Pancreas (tissue), 10 donors: ENCODE measurements around the gene MMP26. TPM values are rescaled to one million over a fixed set of nuclear protein-coding genes. Genes with fewer than 3 reads are reported as not detected.
"Not testable (repeated sequence)": the region's sequence is repeated elsewhere in the genome, so short reads cannot be mapped to it uniquely, and the experiment has no call there.

ENCODE experiments used
- ATAC-seq, 4 donors: fragments of 200-7000 bp; cut with Tn5 transposase; one replicate each; pipeline versions ENCODE4 v1.8.0 to v1.9.1; 2020; ENCODE audit warnings: mild to moderate bottlenecking in 4 of 4, moderate library complexity in 4 of 4
- DNase-seq, 6 donors: peaks; one replicate each; pipeline ENCODE4 v3.0.0-alpha.2; 2020
- FAIRE-seq: peaks from 2 replicates; lab custom pipeline; 2012; peaks lifted over from hg19 to GRCh38; lab: Jason Lieb, UNC
- H3K27ac ChIP-seq, 4 donors: fragments of 200-600 bp; sonication (generic); 1 replicate in 3 of 4; 2 replicates in 1 of 4; pipeline versions ENCODE4 v1.5.0 to v1.8.0; 2020
- H3K27me3 ChIP-seq, 4 donors: fragments of 200-600 bp; one replicate each; pipeline ENCODE4 v1.8.0; 2021
- H3K36me3 ChIP-seq, 3 donors: fragments of 200-600 bp; sonication (generic) in 1 of 3; one replicate each; pipeline versions ENCODE4 v1.5.0 to v1.8.0; 2020 to 2021
- H3K4me1 ChIP-seq, 3 donors: fragments of 200-600 bp; one replicate each; pipeline ENCODE4 v1.8.0; 2021
- H3K4me3 ChIP-seq, 4 donors: fragments of 200-600 bp; sonication (generic) in 2 of 4; one replicate each; pipeline versions ENCODE4 v1.5.0 to v1.8.0; 2020 to 2021
- H3K9me3 ChIP-seq, 4 donors: fragments of 200-600 bp; one replicate each; pipeline ENCODE4 v1.8.0; 2021
- whole genome bisulfite sequencing, 2 donors: extraction: QIAGEN DNeasy Blood & Tissue Kit; methylation state at CpG; one replicate each; pipeline ENCODE4 v1.1.7; 2013; 5-methylcytosine and 5-hydroxymethylcytosine counted together
- intact Hi-C, 3 donors: fragments of 100-400 bp; cut with DNase I; formaldehyde crosslinking; loops; one replicate each; pipeline versions ENCODE4 v1.11.1 to v1.14.2; 2022
- polyA plus RNA-seq, 2 donors: library from polyadenylated mRNA; stranded (reverse); fragments of 200-250 nt; gene quantifications; one replicate each; pipeline ENCODE4 v1.2.3, GENCODE V29; 2013
- total RNA-seq, 6 donors: library from RNA; stranded (reverse); fragmentation: NEBNext Ultra II Directional in 4 of 6; extraction: Animal tissue kit (Norgen Biotek cat#: 25700) in 4 of 6; gene quantifications; one replicate each; pipeline versions ENCODE4 v1.2.1 to v1.2.4, GENCODE V29; 2021 to 2023
- TF ChIP-seq, protein P1 (sequence below), 4 donors: fragments of 200-600 bp; sonication (generic) in 3 of 4; IDR thresholded peaks; one replicate each; pipeline versions ENCODE4 v1.5.0 to v1.8.0; 2021; ENCODE audit warnings: antibody characterized with exemption in 4 of 4
- donor health status: healthy with polysubstance abuse.
- donor health status: DM: no; HTN: no; CAD: no; lungs with moderate emphysema.
- donor health status: DM: no; HTN: no; CAD: no.
- donor health status: control.
- donor health status: control.
- donor health status: Bipolar disorder and iron deficiency.
- donor health status: DM: yes; HTN: yes; CAD: no.
- donor health status: DM: no; HTN: no; CAD: no.
- donor health status: DM: no; HTN: no; CAD: no.
- donor health status: DM: yes; HTN: yes; CAD: no.

Gene MMP26
- total and polyA plus RNA-seq, 8 donors, result 0.16 TPM; not detected in 7

DNA sequence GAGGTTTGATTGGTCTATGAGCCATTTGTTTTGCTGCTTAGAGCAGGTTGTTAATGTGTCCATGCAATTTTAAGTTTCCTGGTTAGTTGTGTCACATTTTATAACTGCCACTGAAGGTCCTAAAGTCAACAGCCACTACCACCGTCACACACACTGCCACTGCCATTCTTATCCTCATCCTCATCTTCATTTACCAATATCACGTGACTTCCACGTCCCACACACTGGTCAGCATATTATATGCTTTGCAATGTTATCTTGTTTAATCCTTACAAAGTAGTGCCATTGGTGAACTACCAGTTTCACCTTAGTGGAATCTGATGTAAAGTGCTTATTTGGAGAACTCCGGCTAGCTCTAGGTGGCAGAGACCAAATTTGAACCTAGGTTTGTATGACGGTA lies 9.7 kb downstream of the MMP26 start:
- Histone ChIP-seq H3K27ac (no peak overlapping the region), H3K27me3 (no peaks in the 10 kb centered on the region), H3K4me3 (no peak overlapping the region), H3K4me1 (no peaks in the 10 kb centered on the region), H3K36me3 (no peaks in the 10 kb centered on the region), H3K9me3 (no peaks in the 10 kb centered on the region)
- 23 to 44% methylated on average over 5 of the region's 5 CpGs for WGBS, 2 donors
- no peak for DNase-seq
- no peak for FAIRE-seq
- TF ChIP-seq, protein P1, sequence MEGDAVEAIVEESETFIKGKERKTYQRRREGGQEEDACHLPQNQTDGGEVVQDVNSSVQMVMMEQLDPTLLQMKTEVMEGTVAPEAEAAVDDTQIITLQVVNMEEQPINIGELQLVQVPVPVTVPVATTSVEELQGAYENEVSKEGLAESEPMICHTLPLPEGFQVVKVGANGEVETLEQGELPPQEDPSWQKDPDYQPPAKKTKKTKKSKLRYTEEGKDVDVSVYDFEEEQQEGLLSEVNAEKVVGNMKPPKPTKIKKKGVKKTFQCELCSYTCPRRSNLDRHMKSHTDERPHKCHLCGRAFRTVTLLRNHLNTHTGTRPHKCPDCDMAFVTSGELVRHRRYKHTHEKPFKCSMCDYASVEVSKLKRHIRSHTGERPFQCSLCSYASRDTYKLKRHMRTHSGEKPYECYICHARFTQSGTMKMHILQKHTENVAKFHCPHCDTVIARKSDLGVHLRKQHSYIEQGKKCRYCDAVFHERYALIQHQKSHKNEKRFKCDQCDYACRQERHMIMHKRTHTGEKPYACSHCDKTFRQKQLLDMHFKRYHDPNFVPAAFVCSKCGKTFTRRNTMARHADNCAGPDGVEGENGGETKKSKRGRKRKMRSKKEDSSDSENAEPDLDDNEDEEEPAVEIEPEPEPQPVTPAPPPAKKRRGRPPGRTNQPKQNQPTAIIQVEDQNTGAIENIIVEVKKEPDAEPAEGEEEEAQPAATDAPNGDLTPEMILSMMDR (IDR thresholded peaks at IDR 0.05), result no peak
- no peak for ATAC-seq
- intact Hi-C loops, result no loop called here

DNA sequence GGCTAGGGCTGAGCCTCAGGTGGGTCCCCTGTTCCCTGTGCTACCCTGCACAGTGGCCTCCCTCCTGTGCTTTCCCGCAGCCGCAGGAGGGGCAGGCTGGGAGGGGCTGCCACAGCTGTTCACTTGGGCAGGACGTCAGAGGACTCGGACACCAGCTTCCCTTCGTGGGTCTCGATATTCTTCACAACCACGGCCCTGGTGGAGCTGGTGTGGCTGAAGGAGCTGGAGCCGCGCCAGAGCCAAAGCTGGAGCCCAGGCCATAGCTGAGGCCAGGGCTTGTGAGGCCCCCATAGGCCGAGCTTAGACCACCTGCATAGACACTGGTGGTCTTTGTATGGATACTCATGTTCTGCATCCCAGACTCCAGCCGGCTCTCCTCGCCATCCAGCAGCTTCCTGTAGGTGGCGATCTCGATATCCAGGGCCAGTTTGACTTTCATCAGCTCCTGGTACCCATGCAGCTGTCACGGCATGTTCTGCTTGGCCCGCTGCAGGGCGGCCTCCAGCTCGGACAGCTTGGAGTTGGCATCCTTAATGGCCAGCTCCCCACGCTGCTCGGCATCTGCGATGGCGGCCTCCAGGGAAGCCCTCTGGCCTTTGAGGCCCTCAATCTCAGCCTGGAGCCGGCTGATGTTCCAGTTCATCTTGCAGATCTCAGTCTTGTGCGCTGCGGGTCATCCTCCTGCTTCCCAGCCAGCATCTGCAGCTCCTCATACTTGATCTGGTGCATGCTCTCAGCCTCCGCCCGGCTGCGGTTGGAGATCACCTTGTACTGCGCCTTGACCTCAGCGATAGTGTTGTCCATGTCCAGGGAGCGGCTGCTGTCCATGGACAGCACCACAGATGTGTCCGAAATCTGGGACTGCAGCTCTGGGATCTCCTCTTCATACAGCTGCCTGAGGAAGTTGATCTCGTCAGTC lies 18.3 kb downstream of the MMP26 start:
- H3K27ac ChIP-seq, H3K27me3 ChIP-seq, H3K36me3 ChIP-seq, FAIRE-seq, intact Hi-C loops, H3K9me3 ChIP-seq, ATAC-seq, H3K4me3 ChIP-seq, H3K4me1 ChIP-seq: not testable (repeated sequence)
- 82 to 86% methylated on average over 33 of the region's 33 CpGs for WGBS, 2 donors
- peak in 3 of 6 donors; percentile 14 to 57 (median 55) for DNase-seq

DNA sequence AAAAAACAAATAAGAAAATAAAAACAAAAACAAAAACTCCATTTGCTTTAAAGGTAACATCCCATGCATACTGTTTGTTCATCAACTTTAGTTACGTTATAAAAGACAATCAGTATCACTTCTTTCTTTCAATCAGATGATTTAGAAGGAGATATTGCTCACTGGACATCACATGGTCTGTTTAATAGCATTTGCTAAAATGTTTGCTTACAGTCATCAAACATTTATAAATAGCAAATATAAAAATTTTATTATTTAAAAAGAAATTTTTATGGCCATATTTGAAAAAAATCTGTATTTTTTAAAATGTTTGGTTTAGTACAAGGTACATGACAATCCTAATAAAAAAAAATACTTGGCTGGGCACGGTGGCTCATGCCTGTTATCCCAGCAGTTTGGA lies 22.6 kb downstream of the MMP26 start:
- intact Hi-C loops, result no loop called here
- no peaks in the 10 kb centered on the region for H3K36me3 ChIP-seq
- TF ChIP-seq, protein P1 (IDR thresholded peaks at IDR 0.05), result no peak
- 76 to 81% methylated on average over 2 of the region's 2 CpGs for WGBS, 2 donors
- ATAC-seq (no peak), FAIRE-seq (no peak), DNase-seq (no peak)
- no peak overlapping the region for H3K4me3 ChIP-seq
- no peaks in the 10 kb centered on the region for H3K27me3 ChIP-seq
- no peak overlapping the region for H3K27ac ChIP-seq
- no peaks in the 10 kb centered on the region for H3K9me3 ChIP-seq
- H3K4me1 ChIP-seq, result no peaks in the 10 kb centered on the region

DNA sequence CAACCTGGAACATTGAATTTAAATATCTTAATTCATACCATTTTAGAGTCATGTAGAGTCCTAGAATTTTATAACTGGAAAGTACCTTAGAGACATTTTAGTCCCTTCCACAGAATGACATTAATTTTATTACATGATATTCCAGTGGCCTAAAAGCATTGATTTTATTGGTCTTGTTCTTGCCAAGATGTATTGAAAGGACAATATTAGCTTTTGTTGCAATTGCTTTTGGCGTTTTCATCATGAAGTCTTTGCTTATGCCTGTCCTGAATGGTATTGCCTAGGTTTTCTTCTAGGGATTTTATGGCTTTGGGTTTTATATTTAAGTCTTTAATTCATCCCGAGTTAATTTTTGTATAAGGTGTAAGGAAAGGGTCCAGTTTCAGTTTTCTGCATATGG lies 36.2 kb downstream of the MMP26 start:
- TF ChIP-seq, protein P1 (IDR thresholded peaks at IDR 0.05), result no peak
- Histone ChIP-seq H3K9me3 (no peaks in the 10 kb centered on the region), H3K27ac (no peak overlapping the region), H3K36me3 (no peaks in the 10 kb centered on the region), H3K4me1 (no peaks in the 10 kb centered on the region), H3K27me3 (no peaks in the 10 kb centered on the region), H3K4me3 (no peak overlapping the region)
- ATAC-seq (no peak), DNase-seq (no peak), FAIRE-seq (no peak)
- 59 to 75% methylated on average over 2 of the region's 2 CpGs for WGBS, 2 donors
- intact Hi-C loops, result no loop called here

DNA sequence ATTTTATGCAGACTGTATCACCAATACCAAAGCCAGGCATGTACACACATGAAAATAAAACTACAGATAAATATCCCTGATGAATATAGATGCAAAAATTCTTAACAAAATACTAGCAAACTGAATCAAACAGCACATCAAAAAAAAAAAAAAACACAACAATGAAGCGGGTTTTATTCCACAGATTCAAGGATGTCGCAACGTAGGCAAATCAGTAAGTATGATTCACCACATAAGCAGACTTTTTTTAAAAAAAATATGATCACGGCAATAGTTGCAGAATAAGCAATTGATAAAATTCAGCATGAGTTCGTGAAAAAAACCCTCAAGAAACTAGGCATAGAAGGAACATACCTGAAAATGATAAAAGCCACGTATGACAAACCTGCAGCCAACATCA lies 43.9 kb downstream of the MMP26 start:
- WGBS, 2 donors, result 59 to 74% methylated on average over 6 of the region's 6 CpGs

More for the DNA sequence above, 43.9 kb downstream of the MMP26 start:
- intact Hi-C loops, result no loop called here
- Histone ChIP-seq H3K27me3 (no peaks in the 10 kb centered on the region), H3K4me1 (no peaks in the 10 kb centered on the region), H3K4me3 (no peak overlapping the region), H3K9me3 (no peaks in the 10 kb centered on the region), H3K36me3 (no peaks in the 10 kb centered on the region), H3K27ac (no peak overlapping the region)
- no peak for DNase-seq
- TF ChIP-seq, protein P1 (IDR thresholded peaks at IDR 0.05), result no peak
- FAIRE-seq, result no peak
- no peak for ATAC-seq
